ENCODE results near the gene FAM171A2.

Gene FAM171A2

DNA sequence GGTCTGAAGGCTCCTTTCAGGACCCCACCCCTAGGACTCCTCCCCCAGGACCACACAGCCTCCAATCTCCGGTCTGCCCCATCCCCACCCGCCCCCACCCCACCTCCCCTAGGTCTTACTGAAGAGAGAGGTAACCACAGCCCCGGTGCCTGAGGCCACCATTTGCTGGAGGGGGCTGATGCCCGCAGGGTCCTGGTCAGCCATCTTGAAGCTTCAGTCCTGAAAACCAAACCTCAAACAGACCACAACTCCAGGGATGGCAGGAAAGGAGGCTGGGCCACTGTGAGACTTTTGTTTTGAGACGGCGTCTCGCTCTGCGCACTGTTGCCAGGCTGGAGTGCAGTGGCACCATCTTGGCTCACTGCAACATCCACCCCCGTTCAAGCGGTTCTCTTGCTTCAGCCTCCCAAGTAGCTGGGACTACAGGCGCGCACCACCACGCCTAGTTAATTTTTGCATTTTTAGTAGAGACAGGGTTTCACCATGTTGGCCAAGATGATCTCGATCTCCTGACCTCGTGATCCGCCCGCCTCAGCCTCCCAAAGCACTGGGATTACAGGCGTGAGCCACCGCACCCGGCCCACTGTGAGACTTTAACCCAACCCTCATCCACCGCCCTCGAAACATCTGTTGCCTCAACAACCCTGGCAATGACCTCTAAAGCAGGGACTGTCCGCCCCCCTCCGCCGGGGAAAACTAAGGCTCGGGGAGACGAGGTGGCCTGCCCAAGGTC is 40.1 kb downstream of the FAM171A2 start:
- no peak for DNase-seq (ENCODE audit: low spot score)

DNA sequence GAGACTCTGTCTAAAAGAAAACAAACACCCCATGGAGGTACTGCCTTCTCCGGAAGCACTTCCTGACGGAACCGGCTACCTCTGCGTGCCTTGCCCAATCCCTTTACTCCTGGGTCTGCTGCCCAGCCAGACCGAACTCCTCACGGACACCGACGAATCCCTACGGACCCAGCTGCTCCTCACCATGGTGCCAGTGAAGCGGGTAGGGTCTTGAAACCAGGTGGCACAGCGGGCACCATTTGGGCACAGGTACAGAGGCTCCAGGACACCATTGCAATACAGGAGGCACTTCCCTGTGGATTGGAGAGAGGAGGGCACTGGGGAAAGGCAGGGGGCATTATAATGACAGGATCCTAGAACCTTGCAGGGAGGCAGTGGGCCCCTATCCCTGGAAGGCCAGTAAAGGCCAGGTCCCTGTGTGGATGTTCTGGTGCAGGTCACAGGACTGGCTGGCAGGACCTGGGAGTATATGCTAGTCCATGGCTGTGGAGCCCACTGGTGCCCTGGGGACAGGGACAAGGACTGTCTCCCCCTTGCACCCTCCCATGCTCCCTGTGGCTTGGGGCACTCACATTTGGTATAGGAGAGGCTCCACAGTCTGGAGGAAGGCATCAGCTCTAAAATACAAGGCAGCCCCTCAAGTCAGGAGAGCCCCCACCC is 41.3 kb downstream of the FAM171A2 start:
- DNase-seq (ENCODE audit: low spot score), result no peak

DNA sequence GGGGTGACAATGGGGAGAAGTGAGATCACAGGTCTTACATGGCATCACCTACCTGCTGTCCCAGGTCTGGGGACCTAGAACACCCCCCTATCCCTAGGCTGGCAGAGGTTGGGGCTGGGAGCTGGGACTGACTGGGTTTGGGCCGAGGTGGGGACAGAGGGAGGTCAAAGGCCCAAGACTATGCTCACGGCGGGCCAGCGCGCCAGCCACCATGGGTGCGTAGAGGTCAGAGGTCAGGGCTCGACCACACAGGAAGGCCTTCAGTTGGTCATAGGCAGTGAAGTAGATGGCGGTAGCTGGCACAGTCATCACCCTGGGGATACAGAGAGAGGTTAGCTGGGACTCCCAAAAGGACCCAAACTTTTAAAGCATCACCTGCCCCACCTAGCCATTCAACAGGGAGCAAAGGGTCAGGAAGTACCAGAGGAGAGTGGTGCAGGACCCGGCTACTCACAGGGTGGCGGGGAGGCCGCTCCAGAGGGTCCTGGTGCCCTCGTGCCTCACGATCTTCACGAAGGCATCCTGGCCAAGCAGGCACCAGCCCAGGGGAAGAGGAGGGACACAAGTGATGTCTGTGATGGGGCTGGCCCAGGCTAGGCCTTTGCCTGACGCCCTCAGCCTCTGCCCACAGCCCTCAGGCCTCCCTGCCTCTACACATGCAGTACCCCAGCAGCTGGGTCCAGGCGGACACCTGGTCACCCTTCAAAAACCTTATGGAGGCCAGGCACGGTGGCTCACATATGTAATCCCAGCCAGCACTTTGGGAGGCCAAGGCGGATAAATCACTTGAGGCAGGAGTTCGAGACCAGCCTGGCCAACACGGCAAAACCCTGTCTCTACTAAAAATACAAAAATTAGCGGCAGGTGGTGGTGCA is 42.2 kb downstream of the FAM171A2 start:
- DNase-seq (ENCODE audit: low spot score), result no peak

DNA sequence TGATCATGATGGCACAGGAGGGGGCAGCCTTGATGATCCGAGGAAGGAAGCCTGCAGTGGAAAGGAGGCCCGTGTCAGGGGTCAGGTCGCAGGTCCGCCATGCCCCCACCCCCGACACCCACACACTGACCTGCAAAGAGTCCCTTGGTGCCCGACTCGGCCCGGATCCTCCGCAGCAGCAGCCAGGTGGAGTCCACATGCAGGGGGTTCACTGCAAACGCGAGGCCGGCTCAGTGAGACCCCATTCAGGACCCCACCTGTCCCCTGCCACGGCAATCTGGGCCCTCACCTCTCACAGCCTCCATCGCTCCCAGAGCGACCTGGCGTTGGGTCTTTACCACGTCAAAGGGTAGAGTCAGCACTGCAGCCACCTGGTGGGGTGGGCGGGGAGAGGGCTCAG is 43.6 kb downstream of the FAM171A2 start:
- no peak for DNase-seq (ENCODE audit: low spot score)

DNA sequence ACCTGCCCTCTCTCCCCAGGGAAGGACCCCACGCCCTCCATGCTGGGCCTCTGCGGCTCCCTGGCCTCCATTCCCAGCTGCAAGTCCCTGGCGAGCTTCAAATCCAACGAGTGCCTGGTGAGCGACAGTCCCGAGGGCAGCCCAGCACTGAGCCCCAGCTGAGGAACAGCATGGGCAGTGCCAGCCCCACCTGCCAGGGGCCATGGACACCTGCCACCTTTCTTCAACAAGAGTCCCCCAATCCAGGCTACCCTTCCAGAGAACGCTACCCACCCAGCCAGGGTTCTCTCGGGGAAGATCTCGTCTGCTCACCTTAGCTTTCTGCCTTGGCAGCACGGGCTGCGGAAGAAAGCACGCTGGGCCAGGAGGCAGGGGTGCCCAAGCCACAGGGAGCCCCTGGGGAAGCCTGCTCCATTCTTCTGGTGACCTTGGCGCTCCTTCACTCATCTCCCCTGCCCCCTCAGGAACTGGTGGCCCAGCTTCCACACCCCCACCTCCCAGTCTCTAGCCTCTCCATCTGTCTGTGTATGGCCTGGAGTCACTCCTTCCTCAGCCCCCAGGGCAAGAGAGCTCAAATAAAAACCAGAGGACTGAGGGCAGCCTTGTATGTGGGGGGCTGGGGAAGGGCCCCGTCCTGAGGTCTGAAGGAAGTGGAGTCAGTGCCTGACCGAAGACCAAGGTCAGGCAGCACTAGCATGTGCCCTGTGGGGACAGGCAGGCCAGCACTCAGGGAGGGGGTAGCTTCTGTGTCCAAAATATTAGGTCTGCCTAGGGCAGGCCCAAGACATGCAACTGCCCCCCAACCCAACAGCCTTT is 45.4 kb downstream of the FAM171A2 start:
- no peak for DNase-seq (ENCODE audit: low spot score)

DNA sequence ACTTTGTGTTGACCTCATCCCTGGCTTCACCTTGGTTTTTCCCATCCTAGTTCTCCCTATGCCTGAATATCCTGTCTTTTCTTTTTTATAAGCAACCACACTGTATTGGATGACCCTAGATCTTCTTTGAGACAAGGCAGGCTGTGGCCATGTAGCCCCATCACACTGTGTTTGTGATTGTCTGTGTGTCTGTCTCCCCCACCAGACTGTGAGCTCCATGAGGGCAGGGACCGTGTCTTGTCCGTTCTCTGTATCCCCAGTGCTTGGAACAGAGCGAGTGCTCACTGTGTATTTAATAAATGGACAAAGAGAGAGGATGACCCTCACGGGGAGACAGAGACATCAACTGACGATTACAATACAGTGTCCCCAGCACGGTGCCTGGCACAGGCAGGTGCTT is 46.1 kb downstream of the FAM171A2 start:
- DNase-seq (ENCODE audit: low spot score), result no peak

DNA sequence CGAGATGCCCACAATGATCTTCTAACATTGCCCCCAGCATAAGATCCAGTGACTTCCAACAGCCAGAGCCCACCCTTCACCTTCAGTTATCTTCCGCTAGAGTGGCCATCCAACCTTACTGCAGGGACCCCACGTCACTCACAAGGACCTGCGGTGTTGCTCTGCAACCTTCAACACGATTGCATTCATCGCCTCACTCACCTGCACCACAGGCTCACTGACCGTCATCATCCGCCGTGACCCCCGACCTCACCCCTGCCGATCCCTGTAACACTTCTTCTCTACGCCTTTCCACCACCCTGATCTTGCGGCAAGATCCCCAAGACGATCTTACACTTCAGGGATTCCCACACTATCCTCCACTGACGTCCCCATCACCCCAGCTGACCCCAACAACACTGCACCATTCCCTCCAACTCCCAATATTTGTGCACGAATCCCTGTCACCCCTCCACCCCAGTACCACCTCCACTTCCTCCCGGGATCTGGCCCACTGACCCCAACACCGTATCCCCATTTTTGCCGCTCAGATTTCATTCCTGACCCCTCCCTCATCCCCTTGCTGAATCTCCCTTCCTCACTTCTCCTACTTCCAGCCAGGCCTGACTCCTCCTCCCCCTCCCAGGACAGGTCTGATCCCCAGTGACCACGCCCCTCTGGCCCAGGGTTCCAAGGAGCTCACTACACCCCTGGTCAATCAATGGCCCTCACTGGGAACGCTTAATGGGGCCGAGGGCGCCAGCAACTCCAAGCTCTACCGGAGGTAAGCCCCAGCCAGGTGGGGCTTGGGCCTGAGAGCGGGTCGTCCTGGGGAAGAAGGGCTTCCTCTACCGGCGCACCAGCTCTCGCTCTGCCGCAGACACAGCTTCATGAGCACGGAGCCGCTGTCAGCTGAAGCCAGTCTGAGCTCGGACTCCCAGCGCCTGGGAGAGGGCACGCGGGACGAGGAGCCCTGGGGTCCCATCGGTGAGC is 47.6 kb downstream of the FAM171A2 start:
- no peak for DNase-seq (ENCODE audit: low spot score)

DNA sequence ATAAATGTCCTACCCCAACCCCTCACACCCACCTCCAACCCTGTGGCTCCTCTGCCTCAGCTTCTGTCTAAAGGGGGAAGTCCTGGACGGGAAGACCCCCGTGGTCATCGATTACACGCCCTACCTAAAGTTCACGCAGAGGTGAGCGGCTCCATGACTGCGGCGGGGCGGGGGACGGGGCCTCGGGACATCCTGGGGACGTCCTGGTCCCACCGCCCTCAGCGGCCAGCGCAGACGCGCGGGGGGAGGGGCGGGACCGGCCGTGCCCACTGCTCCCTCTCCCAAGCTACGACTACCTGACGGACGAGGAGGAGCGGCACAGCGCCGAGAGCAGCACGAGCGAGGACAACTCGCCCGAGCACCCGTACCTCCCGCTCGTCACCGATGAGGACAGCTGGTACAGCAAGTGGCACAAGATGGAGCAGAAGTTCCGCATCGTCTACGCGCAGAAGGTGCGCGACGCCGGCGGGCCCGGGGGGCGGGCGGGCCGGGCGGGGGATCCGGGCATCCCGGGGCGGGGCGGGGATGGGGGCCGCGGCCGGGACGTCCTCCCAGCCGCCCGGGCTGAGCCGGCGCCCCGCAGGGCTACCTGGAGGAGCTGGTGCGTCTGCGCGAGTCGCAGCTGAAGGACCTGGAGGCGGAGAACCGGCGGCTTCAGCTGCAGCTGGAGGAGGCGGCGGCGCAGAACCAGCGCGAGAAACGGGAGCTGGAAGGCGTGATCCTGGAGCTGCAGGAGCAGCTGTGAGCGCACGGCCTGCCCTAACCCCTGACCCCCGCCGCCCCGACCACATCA is 48.6 kb downstream of the FAM171A2 start:
- peak; percentile 62 for DNase-seq (ENCODE audit: low spot score)

DNA sequence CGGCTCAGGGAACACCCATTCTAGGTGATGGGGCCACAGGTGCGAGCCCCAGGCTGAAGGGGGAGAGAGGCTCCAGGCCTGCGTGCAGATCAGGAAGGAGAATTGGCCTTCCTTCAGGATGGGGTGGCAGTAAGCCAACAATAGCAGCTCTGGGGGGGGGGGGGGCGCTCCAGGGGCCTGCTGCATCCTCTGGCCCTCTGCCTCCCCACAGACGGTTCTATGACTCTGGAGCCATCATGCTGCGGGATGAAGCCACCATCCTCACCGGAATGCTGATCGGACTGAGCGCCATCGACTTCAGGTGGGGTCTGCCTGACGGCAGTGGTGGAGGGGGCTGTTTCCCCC is 49.2 kb downstream of the FAM171A2 start:
- DNase-seq (ENCODE audit: low spot score), result no peak

DNA sequence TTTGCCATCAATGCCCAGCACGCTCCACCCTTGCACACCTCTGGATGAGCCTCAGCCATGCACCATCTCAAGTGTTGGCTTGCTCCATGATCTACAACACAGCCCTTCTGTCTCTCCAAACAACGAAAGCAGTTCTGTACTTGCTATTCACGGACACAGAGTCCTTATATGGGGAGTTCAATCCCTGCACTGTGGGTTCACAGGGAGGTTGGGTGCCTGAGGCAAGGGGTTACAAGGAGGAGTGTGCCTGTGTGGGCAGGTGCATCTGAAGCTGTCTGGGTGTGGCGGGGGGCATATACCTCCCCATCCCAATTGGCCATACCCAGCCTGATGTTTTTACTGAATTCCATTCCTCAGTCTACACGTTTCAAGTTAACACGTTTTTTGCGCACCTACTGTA is 49.6 kb downstream of the FAM171A2 start:
- DNase-seq (ENCODE audit: low spot score), result no peak

DNA sequence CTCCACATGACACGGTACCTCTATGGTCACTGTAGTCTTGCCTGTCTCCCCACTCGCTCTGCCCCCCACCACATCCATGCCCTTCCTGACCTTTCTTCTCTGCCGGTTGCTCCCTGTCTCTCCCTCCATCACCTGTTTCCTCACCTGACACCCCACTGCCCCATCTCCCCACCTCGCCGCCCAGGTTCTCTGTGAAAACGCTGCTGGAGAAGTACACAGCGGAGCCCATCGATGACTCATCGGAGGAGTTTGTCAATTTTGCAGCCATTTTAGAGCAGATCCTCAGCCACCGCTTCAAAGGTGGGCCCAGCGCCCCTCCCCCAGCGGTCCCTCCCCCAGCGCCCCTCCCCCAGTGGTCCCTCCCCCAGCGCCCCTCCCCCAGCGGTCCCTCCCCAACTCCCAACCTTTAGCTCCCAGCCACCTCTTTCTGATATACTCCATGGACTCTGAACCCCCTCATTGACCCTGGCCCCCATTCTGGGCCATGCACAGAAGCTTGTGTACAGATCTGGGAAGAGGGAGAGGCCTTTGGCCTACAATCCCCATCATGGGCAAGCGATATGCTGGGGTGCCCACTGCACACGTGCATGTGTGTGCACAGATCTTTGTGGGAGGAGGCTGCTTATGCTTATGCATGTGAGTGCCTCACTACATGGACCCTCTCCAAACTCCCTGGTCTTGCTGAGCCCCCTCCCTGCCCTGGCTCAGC is 51.1 kb downstream of the FAM171A2 start:
- no peak for DNase-seq (ENCODE audit: low spot score)

DNA sequence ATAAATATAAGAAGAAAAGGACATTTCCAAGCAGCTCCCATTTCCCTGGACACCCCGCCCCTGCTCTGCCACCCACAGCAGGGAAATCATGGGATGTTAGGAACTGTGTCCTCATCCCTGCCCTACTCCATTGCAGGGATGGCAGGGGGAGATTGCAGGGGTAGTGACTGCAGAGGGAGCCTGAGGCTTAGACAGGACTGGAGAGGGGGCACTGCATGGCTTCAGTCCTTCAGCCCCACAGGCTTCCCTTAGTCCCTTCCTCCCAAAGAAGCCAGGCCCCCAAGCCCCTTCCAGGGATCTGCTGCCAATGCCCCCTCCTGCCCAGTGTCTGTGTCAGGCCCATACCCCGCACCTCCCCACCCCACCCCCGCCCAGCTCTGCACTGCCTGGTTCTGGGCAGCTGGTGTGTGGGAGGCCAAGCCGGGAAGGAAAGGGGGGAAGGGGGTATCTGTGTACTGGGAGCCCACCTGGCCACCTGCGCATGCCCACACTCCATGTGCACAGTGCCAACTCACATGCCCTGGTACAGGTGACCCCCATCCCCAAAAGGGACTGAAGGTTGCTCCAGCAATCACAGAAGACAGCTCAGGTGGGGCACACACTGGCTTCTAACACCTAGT is 52.0 kb downstream of the FAM171A2 start:
- DNase-seq (ENCODE audit: low spot score), result no peak

DNA sequence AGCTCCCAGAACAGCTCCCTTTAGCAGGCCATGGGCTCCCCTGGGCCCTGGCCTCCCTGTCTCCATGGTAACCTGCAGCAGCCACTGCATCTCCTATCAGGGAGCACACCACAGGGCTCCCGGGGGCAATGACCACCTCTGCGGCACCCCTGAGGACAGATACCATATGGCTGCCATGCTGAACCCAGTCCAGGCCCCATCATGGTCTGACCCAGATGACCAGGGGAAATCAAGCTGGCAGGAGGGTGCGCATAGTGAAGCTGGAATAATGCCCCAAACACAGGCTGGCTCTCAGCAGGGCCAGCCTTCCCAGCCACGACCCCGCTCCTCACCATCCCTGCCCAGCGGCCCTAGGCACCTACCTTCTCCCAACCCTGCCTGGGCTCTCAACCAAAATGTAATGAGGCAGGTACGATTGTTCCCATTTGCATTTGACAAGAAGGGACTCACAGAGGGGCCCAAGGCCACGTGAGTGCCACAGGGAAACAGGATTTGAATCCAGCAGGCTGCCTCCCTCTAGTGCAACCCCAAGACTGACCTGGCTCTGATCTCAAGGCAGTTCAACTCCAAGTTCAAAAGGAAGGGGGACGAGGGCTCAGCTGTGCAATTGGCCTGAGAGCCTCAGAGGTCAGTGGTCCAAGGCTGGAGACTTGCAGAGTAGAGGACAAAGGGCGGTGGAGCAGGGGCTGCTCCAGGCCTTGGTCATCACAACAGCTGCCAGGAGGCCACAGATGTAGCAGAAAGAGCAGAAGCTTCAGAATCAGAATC is 52.9 kb downstream of the FAM171A2 start:
- no peak for DNase-seq (ENCODE audit: low spot score)

DNA sequence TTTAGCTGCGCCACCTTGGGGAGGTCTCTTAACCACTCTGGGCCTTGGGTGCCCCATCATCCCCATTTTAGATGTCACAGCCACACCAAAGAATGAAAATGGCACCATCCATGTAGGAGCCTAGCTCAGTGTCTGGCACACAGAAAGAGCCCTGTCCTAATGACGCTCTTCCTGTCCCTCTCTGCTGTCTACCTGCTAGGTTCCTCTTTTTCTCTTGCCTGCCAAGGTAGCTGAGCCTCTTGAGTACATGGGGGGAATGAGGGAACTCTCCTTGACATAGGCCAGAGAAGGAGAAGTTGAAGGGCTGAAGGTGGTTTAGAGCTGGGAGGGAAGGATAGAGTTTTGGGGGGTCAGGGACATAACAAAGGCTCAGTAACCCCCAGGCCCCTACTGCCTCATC is 53.5 kb downstream of the FAM171A2 start:
- no peak for DNase-seq (ENCODE audit: low spot score)

DNA sequence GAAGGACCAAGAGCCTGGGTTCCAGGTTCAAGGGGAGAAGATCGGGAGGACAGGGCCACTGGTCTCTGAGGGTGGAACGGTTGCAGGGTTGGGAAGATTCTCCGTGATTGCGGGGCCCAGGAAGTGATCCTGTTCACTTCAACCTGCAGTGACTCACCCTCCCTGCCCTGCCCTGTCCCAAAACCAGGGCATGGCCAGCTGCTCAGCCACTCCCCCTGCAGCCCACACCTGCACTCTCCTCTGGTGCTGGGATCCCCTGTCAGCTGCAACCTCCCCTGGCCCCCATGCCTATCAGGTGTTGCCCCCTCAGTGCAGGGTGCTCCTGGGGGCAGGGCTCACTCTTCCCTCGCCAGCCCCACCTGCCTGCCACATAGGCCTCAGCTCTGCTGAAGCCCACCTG is 54.2 kb downstream of the FAM171A2 start:
- DNase-seq (ENCODE audit: low spot score), result no peak

DNA sequence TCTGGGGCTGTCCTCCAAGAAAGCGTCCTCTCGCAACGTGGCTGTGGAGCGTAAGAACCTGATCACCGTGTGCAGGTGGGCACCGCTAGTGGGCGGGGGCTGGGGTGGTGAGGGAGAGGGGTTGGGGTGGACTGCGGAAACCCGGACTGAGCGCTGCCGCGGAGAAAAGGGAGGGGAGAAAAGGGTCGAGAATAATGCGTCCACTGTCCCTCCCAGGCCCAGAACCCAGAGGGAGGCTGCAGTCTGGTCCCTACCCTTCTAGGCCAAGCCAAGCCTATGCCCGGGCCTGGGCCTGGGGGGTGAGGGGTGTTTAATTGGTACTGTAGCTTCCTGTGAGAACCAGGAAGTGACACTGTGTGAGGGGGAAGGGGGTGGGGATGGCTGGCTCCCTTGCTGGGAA is 54.8 kb downstream of the FAM171A2 start:
- no peak for DNase-seq (ENCODE audit: low spot score)

DNA sequence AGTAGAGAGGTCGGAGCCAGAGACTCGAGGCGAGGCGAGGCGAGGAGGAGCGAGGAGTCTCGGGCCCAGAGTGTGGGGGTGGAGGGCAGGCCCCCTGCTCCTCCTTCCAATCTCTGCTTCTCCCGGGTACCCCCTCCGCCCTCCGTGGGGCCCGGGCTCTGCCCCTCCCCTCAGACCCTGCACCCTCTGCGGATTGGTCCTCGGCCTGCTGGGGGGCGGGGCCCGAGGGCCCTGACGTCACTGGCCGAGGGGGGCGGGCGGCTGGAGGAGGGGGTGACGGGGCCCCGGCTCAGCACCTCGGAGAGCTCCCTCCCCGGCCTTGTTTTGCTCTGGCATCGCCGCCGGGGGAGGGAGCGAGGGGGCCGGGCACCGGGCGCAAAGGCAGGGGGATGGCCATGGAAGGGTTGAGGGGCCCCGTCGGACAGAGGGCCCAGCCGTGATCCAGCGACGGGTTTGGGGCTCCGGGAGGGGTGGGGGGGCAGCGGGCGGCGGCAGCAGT is 55.3 kb downstream of the FAM171A2 start, which contains the start of gene RUNDC3A:
RUNDC3A (plus strand) TSS at position 282 of the 499 bp plus-strand sequence. CDS start 232 bp downstream, outside the sequence.
- DNase-seq (ENCODE audit: low spot score), result peak; percentile 97
